NCI-H2029 (cell line): ENCODE data around the gene YY1.

Experiments used
- DNase-seq: peaks from one replicate; lab custom pipeline; 2025; lab: John Stamatoyannopoulos, UW

Gene YY1

DNA sequence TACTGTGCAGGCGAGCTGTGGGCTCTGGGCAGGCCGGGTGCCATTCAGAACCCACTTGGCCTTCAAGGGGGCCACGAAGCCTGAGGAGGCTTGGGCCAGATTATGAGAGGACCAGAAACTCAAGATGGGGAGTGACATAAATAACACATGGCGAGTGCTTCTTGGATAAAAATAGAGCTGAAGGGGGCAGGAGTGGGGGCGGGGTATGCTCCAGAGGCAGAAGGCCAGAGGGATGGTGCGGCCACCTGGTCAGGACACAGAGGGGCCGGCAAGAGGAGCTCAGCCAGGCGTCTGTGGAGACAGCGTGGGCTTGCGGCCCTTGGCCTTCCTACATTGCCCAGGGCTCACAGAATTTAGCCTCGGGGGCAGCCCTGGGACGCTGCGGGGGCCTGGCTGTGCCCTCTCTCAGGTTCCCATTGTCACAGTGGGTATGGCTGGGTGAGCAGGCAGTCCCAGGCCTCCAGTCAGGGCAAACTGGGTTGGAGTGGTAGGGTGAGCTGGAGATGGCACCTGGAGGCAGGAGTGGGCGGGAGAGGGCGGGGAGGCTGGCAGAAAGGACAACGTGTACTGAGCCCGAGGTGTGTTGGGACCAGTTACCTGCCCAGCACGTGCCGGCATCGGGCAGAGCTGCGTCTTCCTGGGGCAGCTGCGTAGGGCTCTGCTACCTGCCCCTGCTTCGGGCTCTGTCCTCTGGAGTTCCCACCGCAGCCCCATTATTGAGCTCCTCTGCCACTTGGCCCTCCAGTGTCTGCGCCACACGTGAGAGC lies 74.7 kb downstream of the YY1 start:
- DNase-seq = no peak

DNA sequence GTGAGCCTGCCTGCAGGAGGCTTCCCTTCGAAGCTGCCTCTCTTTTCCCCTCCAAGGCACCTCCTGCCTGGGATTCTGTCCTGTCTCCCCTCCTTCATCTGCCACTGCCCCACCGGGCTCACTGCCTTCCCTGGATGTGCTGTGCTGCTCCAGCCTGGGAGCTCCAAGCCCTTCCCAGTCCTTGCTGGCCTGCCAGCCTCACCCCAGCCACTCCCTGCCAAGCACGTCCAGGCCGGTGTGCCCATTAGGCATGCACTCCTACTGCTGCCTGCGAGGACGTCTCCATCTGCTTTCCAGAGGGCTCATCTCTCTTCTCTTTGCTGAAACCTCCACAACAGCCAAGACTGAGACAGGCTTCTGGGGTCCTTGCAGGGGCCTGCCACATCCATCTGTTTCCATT lies 75.8 kb downstream of the YY1 start:
- DNase-seq = no peak

- DNase-seq = no peak
Measured at GRCh38 chr14:100317389-100317788, 78.4 kb downstream of the YY1 start.

DNA sequence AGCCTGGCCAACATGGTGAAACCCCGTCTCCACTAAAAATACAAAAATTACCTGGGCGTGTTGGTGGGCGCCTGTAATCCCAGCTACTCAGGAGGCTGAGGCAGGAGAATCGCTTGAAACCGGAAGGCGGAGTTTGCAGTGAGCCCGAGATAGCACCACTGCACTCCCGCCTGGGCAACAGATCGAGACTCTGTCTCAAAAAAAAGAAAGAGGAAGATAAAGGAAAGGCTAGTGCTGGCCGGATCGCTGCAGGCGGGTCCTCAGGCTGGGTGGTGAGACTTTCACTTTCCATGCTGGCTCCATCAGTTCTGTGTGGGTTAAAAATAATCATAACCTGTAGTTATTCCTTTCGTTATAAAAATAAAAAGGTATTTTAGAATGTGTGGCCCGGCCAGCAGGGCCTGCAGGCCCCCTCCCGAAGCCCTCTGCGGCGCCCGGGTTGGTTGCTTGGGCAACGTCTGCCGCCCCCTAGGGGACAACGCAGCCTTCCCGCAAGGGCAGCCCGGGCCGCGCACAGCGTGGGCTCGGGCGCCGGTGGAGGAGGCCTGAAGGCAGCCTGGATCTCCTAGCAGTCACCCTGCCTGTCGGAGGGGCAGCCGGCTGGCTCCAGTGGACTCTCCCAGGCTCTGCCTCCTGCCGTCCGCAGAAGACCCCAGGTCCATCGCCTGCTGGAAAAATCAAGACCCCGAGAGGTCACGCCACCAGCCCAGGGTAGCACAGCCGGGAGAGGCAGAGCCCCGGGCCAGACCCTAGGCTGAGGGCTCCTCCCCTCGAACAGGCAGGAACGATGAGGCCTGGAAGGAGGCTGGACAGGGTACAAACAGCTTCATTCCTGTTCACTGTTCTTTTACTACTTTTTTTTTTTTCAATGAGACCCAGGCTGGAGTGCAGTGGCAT lies 79.2 kb downstream of the YY1 start:
- DNase-seq = no peak

DNA sequence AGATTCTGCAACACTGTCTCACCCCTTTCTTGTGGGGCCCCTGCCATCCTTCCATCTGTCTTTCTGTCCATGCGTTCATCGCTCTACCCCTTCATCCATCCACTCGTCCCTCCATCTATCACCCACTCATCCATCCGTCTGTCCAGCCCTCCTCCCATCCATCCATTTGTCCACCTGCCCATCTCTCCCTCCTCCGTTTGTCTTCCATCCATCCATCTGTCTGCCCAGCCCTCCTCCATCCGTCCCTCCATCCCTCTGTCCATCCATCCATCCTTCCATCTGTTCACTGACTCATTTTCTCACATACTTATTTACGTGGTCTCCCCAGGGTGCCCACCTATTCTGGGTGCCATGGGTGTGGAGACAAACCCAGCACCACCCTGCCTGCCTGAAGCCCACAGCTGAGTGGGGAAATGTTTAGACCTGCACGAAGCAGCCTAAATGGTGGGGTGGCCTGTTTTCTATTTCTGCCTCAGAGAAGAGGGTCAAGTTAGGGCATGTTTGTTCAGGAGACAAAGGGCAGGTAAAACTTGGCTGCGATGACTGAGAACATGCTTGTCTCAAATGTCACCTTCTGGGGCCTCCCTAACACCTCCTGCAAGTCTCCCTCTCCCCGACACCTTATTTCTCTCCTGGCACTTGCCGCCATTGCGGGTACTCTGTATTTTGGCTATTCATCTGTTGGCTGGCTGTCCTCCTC lies 81.4 kb downstream of the YY1 start:
- DNase-seq = no peak

GRCh38 chr14:100321473-100322137 lies 82.7 kb downstream of the YY1 start:
- no peak for DNase-seq

DNA sequence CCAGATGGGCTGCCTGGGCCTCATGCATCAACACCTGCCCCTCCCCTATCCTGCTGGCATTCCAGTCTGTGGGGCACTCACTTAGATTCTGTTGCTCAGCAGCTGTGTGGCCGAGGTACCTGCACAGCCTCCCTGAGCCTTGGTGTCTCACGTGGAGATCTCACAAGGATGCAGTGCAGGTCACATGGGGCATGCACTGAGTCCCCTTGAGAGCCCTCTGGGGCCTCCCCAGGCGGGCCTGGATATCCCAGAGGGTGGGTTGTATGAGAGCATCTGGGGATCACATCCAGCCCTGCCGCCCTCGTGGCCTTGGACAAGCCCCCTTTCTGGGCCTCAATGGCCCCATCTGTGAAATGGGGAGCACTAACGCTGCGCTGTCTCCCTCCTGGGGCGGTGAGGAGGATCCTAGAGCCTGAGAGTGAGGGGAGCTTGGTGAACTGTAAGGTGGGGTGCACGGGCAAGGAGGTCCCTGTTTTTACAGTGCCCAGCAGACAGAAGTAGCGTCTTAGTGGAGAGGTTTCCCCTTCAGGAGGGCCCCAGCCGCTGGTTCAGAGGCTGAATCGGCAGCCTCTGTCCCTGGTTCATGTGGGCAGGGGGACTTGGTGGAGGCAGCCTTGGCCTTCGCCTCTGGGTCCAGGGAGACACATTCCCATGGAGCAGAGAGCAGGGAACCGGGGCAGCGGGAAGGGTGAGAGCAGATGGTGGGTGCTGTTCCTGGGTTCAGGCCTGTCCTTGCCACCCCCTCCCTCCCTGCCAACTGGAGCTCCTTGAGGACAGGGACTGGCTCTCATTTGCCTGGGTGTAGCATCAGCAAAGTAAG lies 83.4 kb downstream of the YY1 start:
- no peak for DNase-seq

DNA sequence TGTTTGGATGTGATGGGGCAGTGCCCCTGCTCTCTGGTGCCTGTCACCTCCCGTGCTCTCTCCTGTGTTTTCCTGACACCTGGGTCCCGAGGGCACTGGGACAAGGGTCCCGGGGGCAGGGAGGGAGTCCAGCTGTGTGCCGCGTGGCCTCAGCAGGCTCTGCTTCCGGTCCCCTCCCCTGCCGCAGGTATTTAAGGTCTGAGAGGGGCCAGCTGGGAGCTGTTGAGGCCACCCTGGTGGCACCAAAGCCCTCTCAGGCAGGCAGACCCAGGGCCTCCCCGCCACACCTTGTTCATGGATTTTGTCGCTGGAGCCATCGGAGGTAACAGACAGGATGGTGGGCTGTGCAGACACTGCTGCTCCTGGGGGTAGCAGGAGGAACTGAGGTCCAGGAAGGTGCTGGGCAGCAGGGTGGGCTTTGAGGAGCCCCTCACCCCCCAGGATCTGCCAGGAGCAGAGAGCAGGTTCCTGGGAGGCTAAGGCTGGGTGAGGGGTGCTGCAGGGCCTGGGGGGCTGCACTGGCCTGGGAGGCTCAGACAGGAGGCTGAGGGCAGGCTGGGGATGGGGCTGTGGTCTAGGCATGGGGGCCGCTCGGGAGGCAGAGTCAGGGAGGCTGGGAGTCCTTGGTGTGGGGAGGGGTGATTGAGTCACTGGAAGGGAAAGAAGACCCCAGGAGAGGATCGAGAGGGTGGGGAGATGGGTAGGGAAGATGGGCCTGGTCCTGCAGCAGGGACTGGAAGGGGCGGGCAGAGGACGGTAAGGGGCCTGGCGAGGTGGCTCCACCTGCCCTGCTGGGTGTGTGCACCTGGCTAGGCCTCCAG lies 84.4 kb downstream of the YY1 start, which contains the start of gene SLC25A47:
SLC25A47 (plus strand) TSS at position 219 of the 821 bp plus-strand sequence; CDS start at position 295, 76 bp downstream.
- no peak for DNase-seq

GRCh38 chr14:100323942-100324307 lies 85.0 kb downstream of the YY1 start:
- DNase-seq = no peak

DNA sequence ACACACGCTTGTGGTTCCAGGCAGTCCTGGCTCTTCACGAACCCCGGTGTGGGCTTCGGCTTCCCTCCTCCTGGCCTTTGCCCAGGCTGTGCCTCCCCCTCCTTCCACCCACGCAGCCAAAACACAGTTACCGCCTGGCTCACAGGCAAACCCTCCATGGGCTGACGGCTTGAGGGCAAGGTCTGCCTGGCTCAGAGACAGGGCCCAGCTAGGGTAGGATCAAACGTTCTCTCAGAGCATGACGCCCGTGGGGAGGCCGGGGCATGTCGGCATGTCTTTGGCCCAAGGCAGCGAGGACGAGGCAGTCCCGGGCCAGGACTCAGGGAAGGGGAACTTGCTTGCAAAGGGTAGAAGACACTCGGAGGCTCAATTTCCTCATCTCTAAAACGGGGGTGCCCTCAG lies 86.3 kb downstream of the YY1 start:
- DNase-seq = no peak

GRCh38 chr14:100325958-100326357 lies 87.0 kb downstream of the YY1 start:
- DNase-seq = no peak

GRCh38 chr14:100327128-100327527 lies 88.2 kb downstream of the YY1 start:
- DNase-seq = no peak

GRCh38 chr14:100328495-100329163 lies 89.7 kb downstream of the YY1 start:
- DNase-seq = no peak

DNA sequence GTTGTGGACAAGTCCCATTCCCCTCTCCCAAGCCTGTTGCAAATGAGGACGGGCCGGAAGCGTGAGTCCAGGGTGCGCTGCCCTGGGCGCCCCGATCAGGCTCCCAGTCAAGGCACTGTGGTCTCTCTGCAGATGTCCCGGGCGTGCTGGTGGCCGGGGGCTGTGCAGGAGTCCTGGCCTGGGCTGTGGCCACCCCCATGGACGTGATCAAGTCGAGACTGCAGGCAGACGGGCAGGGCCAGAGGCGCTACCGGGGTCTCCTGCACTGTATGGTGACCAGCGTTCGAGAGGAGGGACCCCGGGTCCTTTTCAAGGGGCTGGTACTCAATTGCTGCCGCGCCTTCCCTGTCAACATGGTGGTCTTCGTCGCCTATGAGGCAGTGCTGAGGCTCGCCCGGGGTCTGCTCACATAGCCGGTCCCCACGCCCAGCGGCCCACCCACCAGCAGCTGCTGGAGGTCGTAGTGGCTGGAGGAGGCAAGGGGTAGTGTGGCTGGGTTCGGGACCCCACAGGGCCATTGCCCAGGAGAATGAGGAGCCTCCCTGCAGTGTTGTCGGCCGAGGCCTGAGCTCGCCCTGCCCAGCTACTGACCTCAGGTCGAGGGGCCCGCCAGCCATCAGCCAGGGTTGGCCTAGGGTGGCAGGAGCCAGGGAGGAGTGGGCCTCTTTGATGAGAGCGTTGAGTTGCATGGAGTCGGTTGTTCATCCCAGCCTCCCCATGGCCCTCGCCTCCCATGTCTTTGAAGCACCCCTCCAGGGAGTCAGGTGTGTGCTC lies 90.5 kb downstream of the YY1 start:
- no peak for DNase-seq

DNA sequence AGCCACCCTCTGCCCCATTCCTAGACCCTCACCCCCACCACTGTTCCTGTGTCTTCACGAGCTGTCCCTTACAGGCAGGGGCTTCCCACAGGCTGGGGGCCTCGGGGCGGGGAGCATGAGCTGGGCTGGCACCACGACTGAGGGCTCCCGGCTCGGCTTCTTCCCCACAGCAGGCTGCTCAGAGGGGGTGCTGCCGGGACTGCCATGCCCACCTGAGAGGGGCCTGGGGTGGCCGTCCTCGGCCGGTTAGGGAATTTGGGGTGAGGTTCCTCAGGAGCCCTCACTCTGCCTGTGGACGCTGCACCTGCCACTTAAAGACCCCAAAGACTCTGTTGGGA lies 91.0 kb downstream of the YY1 start:
- DNase-seq = no peak

GRCh38 chr14:100330388-100330931 lies 91.5 kb downstream of the YY1 start:
- no peak for DNase-seq

- DNase-seq = no peak
Measured at GRCh38 chr14:100332071-100332639, 93.2 kb downstream of the YY1 start.
